Measurements from ENCODE around the gene A1CF.

A1CF gene

GRCh38 chr10:50861370-50861769 lies 24.1 kb downstream of the A1CF start:
- DNase-seq: no peak

DNA sequence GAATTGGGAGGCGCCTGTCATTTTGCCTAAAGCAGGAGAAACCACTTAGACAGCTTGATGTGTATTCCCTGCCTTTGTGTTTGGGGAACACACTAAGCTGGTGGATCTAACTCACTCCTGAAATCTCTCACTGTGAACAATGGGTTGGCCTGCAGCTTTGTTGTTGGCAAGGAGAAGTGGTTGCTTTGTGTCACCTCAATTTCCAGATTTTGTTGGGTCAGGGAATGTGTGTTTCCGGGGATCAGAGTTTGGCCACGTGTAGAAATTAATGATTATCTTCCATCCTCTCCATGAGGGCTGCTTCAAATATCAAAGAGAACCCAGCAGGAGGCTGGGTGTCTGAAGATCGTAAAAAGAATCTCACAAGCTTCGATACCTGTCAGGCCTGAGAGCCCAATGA lies 27.8 kb downstream of the A1CF start:
- no peak for DNase-seq

- DNase-seq: no peak
These were observed 30.0 kb downstream of the A1CF start for GRCh38 chr10:50855461-50855860.

- no peak for DNase-seq
These were observed 30.4 kb downstream of the A1CF start for GRCh38 chr10:50855015-50855414.

GRCh38 chr10:50853557-50853956 lies 31.9 kb downstream of the A1CF start:
- no peak for DNase-seq

DNA sequence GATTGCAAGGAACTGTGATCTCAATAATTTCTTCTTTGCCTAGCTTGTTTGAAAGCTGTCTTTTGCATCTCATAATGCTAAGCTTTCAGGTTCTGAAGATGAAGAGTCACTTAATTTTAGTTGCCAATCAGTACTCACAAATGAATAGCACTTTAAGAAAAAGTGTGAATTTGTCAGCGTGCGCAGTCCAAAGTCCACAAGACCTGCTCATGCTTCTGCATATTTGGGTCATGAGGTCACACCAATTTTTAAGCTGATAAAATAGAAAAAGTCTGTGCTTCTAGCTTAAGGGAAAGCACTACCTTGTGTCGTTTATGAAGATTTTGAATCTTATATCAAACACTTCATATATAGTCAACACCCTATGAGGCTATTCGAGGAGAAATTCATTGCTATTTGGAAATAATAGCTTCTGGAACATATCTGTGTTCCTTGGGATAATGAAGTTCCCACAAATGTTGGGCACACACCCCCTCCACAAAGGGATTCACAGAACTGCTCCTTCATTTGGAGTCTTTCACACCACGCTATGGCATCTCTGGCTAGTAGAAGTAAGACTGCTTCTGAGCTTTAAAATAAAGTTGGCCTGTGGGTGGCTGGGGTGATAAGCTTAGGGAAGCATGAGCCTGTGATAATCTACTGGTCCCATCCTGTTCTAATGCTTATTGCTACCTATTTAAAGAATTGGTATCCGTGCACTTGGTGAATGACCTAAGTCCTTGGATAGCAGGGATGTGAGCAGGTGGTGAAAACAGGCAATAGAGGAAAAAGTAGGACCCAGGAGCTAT lies 33.3 kb downstream of the A1CF start:
- no peak for DNase-seq

DNA sequence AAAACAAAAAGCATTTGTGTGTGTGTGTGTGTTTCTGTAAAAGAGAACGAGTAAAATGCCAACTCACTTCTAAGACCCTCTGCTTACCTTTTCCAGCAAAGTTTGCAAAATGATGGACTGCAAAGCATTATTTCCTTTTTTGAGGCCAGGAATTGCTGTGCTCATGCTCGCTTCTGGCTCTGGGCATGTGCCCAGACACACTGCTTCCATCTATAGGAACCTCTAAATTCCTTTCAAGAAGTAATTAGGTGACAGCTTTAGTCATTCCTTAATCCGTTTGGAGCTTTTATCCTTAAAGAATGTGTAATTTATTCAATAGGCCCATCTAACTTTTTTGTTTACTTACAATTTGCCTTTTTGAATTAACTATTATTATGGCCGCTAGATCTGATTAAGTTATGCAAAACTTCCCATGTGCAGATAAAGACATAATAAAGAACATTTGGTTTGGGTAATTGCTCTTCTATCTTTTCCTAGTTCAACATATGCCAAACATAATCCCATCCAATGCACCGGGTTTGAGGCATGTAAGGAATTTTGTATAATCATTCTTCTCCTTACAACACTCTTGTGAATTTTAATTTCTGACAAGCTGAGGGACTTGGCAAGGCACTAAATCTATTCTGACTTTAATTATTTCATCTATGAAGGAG lies 34.7 kb downstream of the A1CF start:
- DNase-seq: no peak

DNA sequence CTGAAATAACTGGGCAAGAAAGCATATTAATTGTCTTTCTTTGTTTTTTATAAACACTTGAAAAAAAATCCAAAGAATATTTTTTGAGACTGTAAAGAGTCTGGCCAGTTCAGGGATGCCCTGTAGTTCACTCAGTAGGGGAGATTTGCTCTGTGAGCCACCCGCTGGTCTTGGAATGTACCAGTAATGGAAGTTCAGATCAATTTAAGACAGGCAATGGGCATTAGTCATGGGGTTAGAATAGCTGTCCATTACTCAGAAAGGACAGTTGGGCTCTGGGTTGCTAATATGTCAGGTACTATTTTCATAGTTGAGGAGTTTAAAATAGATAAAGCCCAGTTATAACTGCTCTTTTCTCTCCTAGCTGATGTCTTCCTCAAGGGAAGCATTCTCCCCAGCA lies 38.7 kb downstream of the A1CF start:
- no peak for DNase-seq

GRCh38 chr10:50837095-50837494 lies 48.3 kb downstream of the A1CF start:
- DNase-seq: no peak

- no peak for DNase-seq
These were observed 53.2 kb downstream of the A1CF start for GRCh38 chr10:50832171-50832751.

GRCh38 chr10:50830066-50830465 lies 55.4 kb downstream of the A1CF start:
- no peak for DNase-seq

GRCh38 chr10:50824782-50825181 lies 60.6 kb downstream of the A1CF start:
- no peak for DNase-seq

DNA sequence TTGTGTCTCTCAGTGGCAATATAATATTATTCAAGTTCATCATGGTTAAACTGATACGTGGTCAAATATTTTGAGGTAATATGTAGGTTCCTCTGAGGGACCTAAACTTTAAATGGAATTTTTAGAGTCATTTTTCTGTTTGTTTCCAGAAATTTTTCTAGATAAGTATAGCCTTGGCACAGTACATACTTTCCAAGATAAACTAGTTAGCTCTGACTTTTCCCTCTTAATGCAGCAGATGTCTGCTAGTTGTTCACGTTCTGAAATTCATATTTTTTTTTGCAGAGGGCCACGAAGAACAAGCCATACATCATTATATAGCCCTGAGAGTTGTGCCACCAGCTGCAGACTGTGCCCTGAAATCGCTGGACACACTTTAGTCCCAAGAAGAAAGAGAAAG lies 61.6 kb downstream of the A1CF start:
- no peak for DNase-seq

GRCh38 chr10:50809596-50809995 lies 75.8 kb downstream of the A1CF start:
- DNase-seq: no peak

DNA sequence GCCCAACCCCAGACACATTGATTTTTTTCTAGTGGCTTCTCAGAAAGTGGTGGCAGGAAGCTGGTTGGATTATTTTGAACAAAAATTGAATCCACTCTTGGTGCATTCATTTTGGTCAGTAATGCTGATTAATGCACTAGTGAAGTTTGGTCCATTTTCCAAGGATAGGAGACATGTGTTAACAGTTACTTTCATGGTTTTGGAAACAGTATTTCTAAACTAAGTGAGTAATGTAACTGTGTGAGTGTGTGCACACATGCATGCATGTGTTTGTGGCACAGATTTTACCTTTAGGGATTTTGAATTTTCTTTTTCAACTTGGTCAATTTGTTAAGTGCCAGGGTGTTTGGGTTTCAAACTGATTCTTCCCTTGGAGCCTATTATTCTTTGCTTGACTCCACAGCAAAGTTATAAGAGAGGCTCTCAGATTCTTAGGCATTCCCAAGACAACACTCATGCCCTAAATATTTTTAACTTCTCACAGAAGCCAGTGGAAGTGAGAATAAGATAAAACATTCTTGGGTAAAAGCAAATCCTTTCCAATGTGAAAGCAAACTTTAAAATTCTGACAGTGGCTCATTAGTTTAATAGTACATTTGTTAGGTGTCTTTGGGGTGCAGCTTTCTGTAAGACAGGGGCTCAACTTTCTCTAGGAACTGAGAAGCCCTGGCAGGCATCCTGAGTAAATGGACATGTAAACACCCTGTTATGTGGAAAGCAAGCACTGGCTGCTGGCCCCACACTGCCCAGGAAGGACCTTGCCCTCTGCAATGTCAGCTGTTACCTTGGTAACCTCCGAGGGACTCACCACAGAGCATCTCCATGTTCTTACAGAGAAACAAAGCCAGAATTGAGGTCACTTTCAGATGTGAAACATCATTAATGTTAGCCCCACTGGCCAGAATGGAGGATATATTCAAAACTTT lies 77.3 kb downstream of the A1CF start:
- DNase-seq: no peak

DNA sequence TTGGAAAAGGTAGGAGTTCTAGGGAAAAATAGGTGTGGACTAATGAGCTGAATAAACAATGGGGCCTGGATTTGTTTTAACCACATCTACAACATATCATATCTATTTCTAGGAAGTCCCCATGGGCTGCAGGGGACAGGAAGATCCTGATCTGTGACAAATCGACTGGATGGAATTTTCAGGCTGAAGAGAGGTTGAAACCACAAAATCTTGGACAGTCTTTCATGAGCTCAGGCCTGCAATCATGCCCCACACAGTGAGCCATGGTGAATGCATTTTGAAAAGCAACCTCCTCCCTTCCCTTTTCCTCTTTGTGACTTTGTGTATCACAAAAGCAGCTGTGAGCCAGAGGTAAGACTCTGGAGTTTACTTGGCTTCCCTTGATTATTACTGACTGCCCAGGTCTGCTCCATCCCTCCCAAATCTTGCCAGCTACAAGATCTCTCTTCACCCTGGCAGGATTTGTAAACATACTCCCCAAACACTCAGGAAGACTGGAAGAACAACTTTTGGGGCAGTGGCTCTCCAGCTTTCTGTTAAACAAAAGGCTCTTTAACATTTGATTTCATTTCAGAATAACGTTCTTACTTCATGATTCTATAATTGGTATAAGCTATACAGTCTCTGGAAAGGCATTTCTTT lies 79.3 kb downstream of the A1CF start:
- DNase-seq: no peak

DNA sequence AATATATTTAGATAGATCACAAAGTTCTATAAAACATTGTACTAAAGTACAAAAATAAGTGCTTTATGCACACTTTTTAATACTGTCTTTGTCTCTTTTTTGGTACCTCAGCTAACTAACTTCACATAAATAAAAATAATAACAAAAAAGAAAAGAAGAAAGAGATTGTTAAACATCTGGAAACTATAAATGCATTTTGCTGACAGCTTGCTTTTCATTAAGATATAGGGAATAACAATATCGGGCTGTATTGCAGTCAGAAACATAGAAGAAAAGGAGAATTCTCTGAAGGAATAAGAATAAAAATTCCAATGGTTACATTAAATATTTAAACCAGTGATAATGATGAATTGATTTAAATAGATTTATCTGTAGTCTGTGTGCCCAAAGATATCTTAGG lies 85.8 kb downstream of the A1CF start:
- no peak for DNase-seq

DNA sequence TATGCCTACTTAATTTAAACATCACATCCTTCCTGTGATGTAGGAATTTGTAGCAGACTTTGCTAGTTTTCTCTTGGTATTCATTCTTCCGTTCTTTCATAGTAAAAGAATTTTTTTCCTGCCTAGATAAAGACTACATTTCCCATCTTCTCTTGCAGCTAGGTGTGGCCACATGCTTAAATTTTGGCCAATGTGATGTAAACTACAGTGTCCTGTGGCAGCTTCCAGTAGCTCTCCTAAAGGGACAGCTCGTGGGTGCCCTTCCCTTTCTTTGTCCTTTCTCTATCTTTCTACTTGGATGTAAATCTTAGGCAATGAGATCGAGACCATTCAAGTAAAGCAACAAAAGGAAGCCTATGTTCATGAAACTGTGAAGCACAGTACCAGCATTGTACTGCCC lies 87.1 kb downstream of the A1CF start:
- DNase-seq: no peak

- no peak for DNase-seq
These were observed 88.7 kb downstream of the A1CF start for GRCh38 chr10:50796693-50797092.

DNA sequence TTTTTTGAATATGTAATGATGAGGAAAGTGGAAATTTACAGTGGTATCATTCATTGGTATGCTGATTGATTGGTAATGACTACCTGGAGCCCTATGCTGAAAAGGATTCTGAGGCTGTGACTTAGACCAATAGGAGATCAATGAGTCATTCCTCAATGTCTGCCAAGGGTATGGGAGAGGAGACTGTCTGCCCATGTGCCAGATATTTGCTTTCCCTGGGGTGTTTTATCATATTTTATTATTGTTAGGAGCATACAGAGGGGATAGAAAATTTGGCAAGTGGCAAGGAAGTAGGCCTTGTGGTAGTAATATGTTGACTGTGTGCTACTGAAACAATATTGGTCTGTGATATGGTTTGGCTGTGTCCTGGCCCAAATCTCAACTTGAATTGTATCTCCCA lies 90.9 kb downstream of the A1CF start:
- DNase-seq: no peak

- DNase-seq: peak in 2 of 4 experiments; percentile 1 to 6
These were observed 96.2 kb downstream of the A1CF start for GRCh38 chr10:50788951-50789945.

All from suppressor macrophage (primary cell).